Measurements from ENCODE around the gene TRDMT1. TPM values are rescaled to one million over a fixed set of nuclear protein-coding genes. Genes with fewer than 3 reads are reported as not detected.

Gene TRDMT1
- polyA plus RNA-seq, 1 donor: 16.9 TPM

- no peak for DNase-seq
Measured at GRCh38 chr10:17100586-17100985, 100.9 kb downstream of the TRDMT1 start.

- DNase-seq: no peak
Measured at GRCh38 chr10:17098012-17098411, 103.5 kb downstream of the TRDMT1 start.

Other genes starting within 250 kb of the TRDMT1 start
- 276 TPM for gene CUBN, start 71.9 kb downstream of the TRDMT1 start, polyA plus RNA-seq (ENCODE audit: insufficient read length)
- 1,231 TPM for gene VIM, start 26.6 kb upstream of the TRDMT1 start, polyA plus RNA-seq (ENCODE audit: insufficient read length)

Data from left kidney (tissue), 2 donors.